ENCODE data around the gene DNMT3A. TPM values are rescaled to one million over a fixed set of nuclear protein-coding genes. Genes with fewer than 3 reads are reported as not detected.

Gene DNMT3A
- total and polyA plus RNA-seq, 12 donors: 10.6 to 53.4 (median 25.0) TPM

DNA sequence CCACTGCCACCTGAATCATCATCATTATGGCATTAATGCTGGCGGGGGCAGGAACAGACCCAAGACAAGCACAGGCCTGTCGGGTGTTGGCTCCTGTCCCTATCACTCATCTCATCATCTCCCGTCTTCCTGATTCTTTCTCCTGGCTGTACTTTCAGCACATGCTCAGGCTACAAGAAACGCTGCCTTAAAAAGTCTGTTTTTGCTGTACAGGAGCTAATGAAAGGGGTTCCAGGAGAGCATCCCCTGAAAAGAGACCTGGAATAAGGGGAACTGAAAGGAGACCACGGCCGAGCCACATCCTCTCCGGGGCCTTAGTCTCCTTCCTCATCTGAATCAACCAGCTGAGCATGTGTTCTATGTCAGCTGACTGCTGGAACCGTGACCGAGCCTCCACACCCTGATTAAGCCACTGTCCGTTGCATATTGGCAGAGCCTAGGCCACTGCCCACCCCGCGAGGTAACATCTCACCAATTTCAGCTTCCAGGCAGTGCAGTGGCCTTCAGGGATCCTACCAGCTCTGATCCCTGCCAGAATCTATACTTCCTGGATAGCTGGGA is 62.6 kb downstream of the DNMT3A start:
- intact Hi-C loops (cut with DNase I): no loop called here
- no peaks in the 10 kb centered on the region for H3K27me3 ChIP-seq
- peak; percentile 65 to 91 (median 79) for DNase-seq
- peaks cover 35 to 72% of the 10 kb centered on the region in 2 donors for H3K4me1 ChIP-seq (replicated peaks in 1 of 2)
- no peak overlapping the region for H3K4me3 ChIP-seq
- H3K9me3 ChIP-seq (replicated peaks in 1 of 3): no peaks in the 10 kb centered on the region
- H3K36me3 ChIP-seq (replicated peaks in 1 of 2): peaks cover 0 to 15% of the 10 kb centered on the region in 2 donors
- H3K27ac ChIP-seq: peak overlapping the region in 4 of 5 donors; percentile 58 to 91 (median 82)
- no peak for TF ChIP-seq POLR2A (IDR thresholded peaks at IDR 0.05)
- TF ChIP-seq, protein P1, sequence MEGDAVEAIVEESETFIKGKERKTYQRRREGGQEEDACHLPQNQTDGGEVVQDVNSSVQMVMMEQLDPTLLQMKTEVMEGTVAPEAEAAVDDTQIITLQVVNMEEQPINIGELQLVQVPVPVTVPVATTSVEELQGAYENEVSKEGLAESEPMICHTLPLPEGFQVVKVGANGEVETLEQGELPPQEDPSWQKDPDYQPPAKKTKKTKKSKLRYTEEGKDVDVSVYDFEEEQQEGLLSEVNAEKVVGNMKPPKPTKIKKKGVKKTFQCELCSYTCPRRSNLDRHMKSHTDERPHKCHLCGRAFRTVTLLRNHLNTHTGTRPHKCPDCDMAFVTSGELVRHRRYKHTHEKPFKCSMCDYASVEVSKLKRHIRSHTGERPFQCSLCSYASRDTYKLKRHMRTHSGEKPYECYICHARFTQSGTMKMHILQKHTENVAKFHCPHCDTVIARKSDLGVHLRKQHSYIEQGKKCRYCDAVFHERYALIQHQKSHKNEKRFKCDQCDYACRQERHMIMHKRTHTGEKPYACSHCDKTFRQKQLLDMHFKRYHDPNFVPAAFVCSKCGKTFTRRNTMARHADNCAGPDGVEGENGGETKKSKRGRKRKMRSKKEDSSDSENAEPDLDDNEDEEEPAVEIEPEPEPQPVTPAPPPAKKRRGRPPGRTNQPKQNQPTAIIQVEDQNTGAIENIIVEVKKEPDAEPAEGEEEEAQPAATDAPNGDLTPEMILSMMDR (IDR thresholded peaks at IDR 0.05): no peak
- 23 to 31% (median 27%) methylated on average over 12 of the region's 12 CpGs for WGBS, 4 donors

DNA sequence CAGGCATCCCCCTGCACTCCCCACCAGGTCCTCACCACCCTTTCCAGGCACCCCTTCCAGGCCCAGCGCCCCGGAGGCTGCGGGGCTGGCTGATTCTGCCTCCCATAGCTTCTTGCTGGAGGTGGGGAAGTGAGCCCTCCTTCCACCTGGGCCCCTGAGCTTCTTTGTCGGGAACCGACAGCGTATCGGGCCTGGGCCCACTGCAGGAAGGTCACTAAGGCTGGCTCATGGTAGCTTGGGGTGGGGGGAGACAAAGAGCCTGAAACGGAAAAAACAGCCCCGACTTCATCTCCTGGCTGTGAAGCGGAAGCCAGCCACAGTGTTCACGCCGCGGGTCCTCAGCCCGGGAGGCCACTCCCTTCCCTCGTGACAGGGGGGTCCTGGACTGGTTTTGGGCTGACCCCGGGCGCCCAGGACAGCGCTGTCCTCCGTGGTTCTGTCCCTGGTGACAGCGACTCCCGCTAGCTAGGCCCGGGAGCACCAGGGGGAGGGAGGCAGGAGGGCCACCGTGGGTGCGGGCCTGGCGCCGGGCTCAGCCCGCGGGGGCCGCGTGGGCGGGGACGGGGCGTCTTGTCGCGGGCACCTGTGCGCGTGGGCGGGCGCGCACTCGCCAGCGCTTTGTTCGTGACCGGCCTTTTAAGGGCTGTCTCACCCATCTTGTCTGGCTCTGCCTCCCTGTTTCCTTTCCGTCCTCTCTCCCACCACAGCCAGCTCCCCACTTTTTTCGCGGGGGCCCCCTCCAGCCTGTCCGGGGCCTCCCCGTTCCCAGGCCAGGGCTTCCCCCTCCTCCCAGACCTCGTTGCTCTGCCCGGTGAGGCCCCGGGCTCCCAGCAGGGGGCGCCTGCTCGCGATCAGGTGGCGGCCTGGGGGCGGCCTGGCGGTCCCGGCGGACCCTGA is 64.9 kb downstream of the DNMT3A start:
- DNase-seq: peak in 5 of 7 donors; percentile 47 to 79 (median 53)
- H3K4me1 ChIP-seq (replicated peaks in 1 of 2): peaks cover 33 to 70% of the 10 kb centered on the region in 2 donors

DNA sequence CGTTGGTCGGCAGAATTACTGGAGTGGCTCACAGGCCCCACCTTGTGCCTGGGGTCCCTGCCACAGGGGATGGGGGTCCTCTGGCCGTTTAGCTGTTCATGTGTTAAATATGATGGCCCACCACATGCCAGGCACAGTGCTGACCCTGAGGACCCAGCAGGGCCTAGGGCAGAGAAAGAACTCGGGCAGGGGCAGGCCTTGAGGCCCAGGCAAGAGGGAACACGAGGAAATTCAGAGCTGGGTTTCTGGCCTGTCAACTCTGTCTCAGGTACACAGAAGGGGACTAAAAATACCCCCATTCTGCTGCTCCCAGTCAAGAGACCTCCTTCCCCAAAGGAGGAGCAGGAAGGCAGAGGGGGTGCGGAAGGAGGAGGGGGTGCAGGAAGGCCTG is 66.2 kb downstream of the DNMT3A start:
- Histone ChIP-seq H3K27ac (peak overlapping the region in 2 of 5 donors; percentile 88 to 91), H3K4me1 (replicated peaks in 1 of 2) (peaks cover 25 to 58% of the 10 kb centered on the region in 2 donors), H3K27me3 (no peaks in the 10 kb centered on the region), H3K36me3 (replicated peaks in 1 of 2) (peaks cover 0 to 28% of the 10 kb centered on the region in 2 donors), H3K9me3 (replicated peaks in 1 of 3) (no peaks in the 10 kb centered on the region), H3K4me3 (no peak overlapping the region)
- intact Hi-C loops (cut with DNase I): no loop called here
- WGBS, 4 donors: 52 to 63% (median 62%) methylated on average over 6 of the region's 6 CpGs
- no peak for TF ChIP-seq POLR2A (IDR thresholded peaks at IDR 0.05)
- TF ChIP-seq, protein P1 (IDR thresholded peaks at IDR 0.05): no peak
- no peak for DNase-seq

More for the DNA sequence above, 64.9 kb downstream of the DNMT3A start:
- H3K9me3 ChIP-seq (replicated peaks in 1 of 3): no peaks in the 10 kb centered on the region
- intact Hi-C loops (cut with DNase I): no loop called here
- WGBS, 4 donors: 25 to 41% (median 37%) methylated on average over 18 to 59 of the region's 60 CpGs
- H3K4me3 ChIP-seq: peak overlapping the region in 1 of 4 donors; percentile 23
- H3K27me3 ChIP-seq: no peaks in the 10 kb centered on the region
- peaks cover 0 to 17% of the 10 kb centered on the region in 2 donors for H3K36me3 ChIP-seq (replicated peaks in 1 of 2)
- peak overlapping the region in 4 of 5 donors; percentile 14 to 91 (median 82) for H3K27ac ChIP-seq
- TF ChIP-seq, protein P1 (IDR thresholded peaks at IDR 0.05): peak; percentile 32 to 70 (median 56)
- no peak for TF ChIP-seq POLR2A (IDR thresholded peaks at IDR 0.05)

DNA sequence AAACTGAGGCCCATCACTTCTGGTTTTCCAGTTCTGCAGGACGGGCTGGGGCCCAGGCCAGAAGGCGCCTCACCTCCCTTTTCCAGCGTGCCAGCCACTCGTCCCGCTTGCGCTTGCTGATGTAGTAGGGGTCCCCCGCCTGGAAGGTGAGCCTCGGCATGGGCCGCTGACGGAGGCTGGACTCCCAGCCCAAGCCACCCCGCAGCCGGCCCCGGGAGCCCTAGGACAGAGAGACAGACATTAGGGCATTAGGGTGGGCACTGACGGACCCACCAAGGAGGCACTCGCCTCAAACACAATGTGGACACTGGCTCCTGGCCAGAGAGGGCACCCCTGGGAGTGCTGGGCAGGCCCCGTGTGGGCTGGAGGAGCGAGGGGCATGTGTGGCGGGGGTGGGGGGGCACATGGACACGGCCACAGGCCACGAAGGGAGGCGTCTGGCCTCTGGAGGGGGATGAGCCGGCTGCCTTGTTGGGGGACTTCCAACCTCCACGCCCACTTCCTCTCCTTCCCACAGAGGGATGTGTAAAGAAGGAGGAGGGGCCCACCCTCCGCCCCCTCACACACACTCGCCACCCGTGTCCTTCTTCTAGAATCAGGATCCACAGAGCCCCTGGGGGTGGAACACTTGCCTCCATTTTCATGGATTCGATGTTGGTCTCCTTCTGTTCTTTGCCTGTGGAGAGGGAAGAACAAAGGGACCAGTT is 66.7 kb downstream of the DNMT3A start:
- no peak for TF ChIP-seq POLR2A (IDR thresholded peaks at IDR 0.05)
- TF ChIP-seq, protein P1 (IDR thresholded peaks at IDR 0.05): no peak
- Histone ChIP-seq H3K4me3 (no peak overlapping the region), H3K27me3 (no peaks in the 10 kb centered on the region), H3K27ac (peak overlapping the region in 2 of 5 donors; percentile 88 to 91), H3K9me3 (replicated peaks in 1 of 3) (no peaks in the 10 kb centered on the region), H3K36me3 (replicated peaks in 1 of 2) (peaks cover 0 to 34% of the 10 kb centered on the region in 2 donors), H3K4me1 (replicated peaks in 1 of 2) (peaks cover 25 to 56% of the 10 kb centered on the region in 2 donors)
- intact Hi-C loops (cut with DNase I): no loop called here
- WGBS, 4 donors: 65 to 89% (median 74%) methylated on average over 14 to 27 of the region's 27 CpGs
- DNase-seq: peak in 2 of 7 donors; percentile 53 to 70
